AG04449 (cell line): ENCODE results near the gene GSG1L.

Source experiments
- CTCF ChIA-PET: fragments of 350-600 bp; formaldehyde crosslinking; extraction: SDS; loops from one replicate; lab custom pipeline; 2021; ENCODE audit warnings: antibody characterized with exemption; lab: Yijun Ruan, JAX
- POLR2A ChIA-PET: fragments of 400-600, 350-600 bp; formaldehyde crosslinking; extraction: SDS; loops from one replicate; lab custom pipeline; 2020; ENCODE audit warnings: antibody characterized with exemption, inconsistent platforms; lab: Yijun Ruan, JAX
- DNase-seq: peaks from one replicate; pipeline ENCODE4 v3.0.0-alpha.2; 2010; ENCODE audit warnings: low read depth, low spot score
- H3K4me3 ChIP-seq: 2 replicates; pipeline ENCODE4 v1.5.1; 2011; ENCODE audit warnings: low read depth, mild to moderate bottlenecking, control low read depth, low read length
- CTCF ChIP-seq: IDR thresholded peaks from one replicate; pipeline ENCODE4 v1.5.1; 2011; ENCODE audit warnings: mild to moderate bottlenecking, moderate library complexity, low read length, control low read depth, inconsistent platforms; ENCODE audit not compliant: insufficient read depth; ENCODE audit errors: missing control alignments

The GSG1L gene

GRCh38 chr16:27759301-27759871, 304.1 kb downstream of the GSG1L start:
- no peak overlapping the region for H3K4me3 ChIP-seq
- peak; percentile 16 for DNase-seq
- TF ChIP-seq CTCF: no peak
- ChIA-PET CTCF (interaction anchor here (0.9 to 1.1 kb wide), 2 partner anchors 10 to 311 kb away, joined by 3 read pairs; no protein-coding TSS in a partner anchor), POLR2A (no interaction called here)

- DNase-seq: no peak
- H3K4me3 ChIP-seq: no peak overlapping the region
- TF ChIP-seq CTCF: no peak
- POLR2A ChIA-PET: no interaction called here
- CTCF ChIA-PET: interaction anchor here (0.8 to 1.2 kb wide), 2 partner anchors 21 to 119 kb away, joined by 3 read pairs; no protein-coding TSS in a partner anchor
Measured at GRCh38 chr16:27758544-27758943, 305.0 kb downstream of the GSG1L start.

- ChIA-PET CTCF (no interaction called here), POLR2A (no interaction called here)
- TF ChIP-seq CTCF: no peak
- no peak for DNase-seq
- no peak overlapping the region for H3K4me3 ChIP-seq
Measured at GRCh38 chr16:27756206-27756970, 307.1 kb downstream of the GSG1L start.

GRCh38 chr16:27754788-27755690, 308.5 kb downstream of the GSG1L start:
- DNase-seq: no peak
- ChIA-PET POLR2A (no interaction called here), CTCF (no interaction called here)
- no peak for TF ChIP-seq CTCF
- no peak overlapping the region for H3K4me3 ChIP-seq

GRCh38 chr16:27753563-27753962, 310.0 kb downstream of the GSG1L start:
- no peak overlapping the region for H3K4me3 ChIP-seq
- ChIA-PET POLR2A (no interaction called here), CTCF (interaction anchor here (0.9 kb wide), 1 partner anchor 27 kb away, joined by 3 read pairs; no protein-coding TSS in a partner anchor)
- no peak for TF ChIP-seq CTCF
- no peak for DNase-seq
